Karpas-422 (cell line): Measurements from ENCODE around the gene RBFOX1. TPM values are rescaled to one million over a fixed set of nuclear protein-coding genes. Genes with fewer than 3 reads are reported as not detected.
"Not testable (repeated sequence)": the region's sequence is repeated elsewhere in the genome, so short reads cannot be mapped to it uniquely, and the experiment has no call there.

Experiments used
- DNase-seq: peaks from one replicate; pipeline ENCODE4 v3.0.0-alpha.2; 2015
- H2AFZ ChIP-seq: fragments of 200-600 bp; sonication (generic); 2 replicates; pipeline ENCODE4 v1.6.1; 2014; ENCODE audit warnings: antibody characterized with exemption, low read length, mixed read lengths
- H3K27ac ChIP-seq: fragments of 200-600 bp; sonication (generic); 2 replicates; pipeline ENCODE4 v1.5.1; 2014; ENCODE audit warnings: mild to moderate bottlenecking, low read length, moderate library complexity
- H3K27me3 ChIP-seq: fragments of 200-600 bp; sonication (generic); 2 replicates; pipeline ENCODE4 v1.6.1; 2014; ENCODE audit warnings: low read length, mixed read lengths
- H3K36me3 ChIP-seq: fragments of 200-600 bp; sonication (generic); 2 replicates; pipeline ENCODE4 v1.6.1; 2014; ENCODE audit warnings: low read length, mixed read lengths; ENCODE audit not compliant: insufficient read depth
- H3K4me1 ChIP-seq: fragments of 200-600 bp; sonication (generic); 2 replicates; pipeline ENCODE4 v1.6.1; 2014; ENCODE audit warnings: mild to moderate bottlenecking, low read length, mixed read lengths
- H3K4me2 ChIP-seq: fragments of 200-600 bp; sonication (generic); 2 replicates; pipeline ENCODE4 v1.6.1; 2014; ENCODE audit warnings: low read length, low read depth, mild to moderate bottlenecking; ENCODE audit not compliant: poor library complexity, severe bottlenecking
- H3K4me3 ChIP-seq: fragments of 200-600 bp; sonication (generic); 2 replicates; pipeline ENCODE4 v1.5.1; 2014; ENCODE audit warnings: mild to moderate bottlenecking, antibody characterized with exemption, low read length, mixed read lengths
- H3K79me2 ChIP-seq: fragments of 200-600 bp; sonication (generic); 2 replicates; pipeline ENCODE4 v1.6.1; 2014; ENCODE audit warnings: mild to moderate bottlenecking, low read length, mixed read lengths
- H3K9ac ChIP-seq: fragments of 200-600 bp; sonication (generic); 2 replicates; pipeline ENCODE4 v1.6.0; 2014; ENCODE audit warnings: low read length
- H3K9me2 ChIP-seq: fragments of 200-600 bp; sonication (generic), shearing (Covaris generic); replicated peaks from 2 replicates; pipeline ENCODE4 v1.6.0; 2014; ENCODE audit warnings: mild to moderate bottlenecking, low read length, moderate library complexity; ENCODE audit not compliant: insufficient read depth
- H3K9me3 ChIP-seq: fragments of 300-700, 200-600 bp; sonication (generic); 2 replicates; pipeline ENCODE4 v1.6.1; 2014; ENCODE audit warnings: low read length, mixed read lengths
- H4K20me1 ChIP-seq: fragments of 200-600 bp; sonication (generic); 2 replicates; pipeline ENCODE4 v1.6.1; 2014; ENCODE audit warnings: mild to moderate bottlenecking, antibody characterized with exemption, low read length, low read depth; ENCODE audit not compliant: insufficient read depth
- total RNA-seq: library from RNA; depleted of rRNA; stranded (reverse); fragments of >200 nt; shearing (Covaris generic); gene quantifications from 2 replicates; pipeline ENCODE4 v1.2.3, GENCODE V29; 2014; ENCODE audit warnings: low replicate concordance

The RBFOX1 gene
- total RNA-seq, 1 experiment from 2014 or later: 1.3 TPM

- H3K4me1 ChIP-seq, H3K79me2 ChIP-seq, H3K4me2 ChIP-seq, H3K9me2 ChIP-seq, DNase-seq, H3K36me3 ChIP-seq, H4K20me1 ChIP-seq, H3K9ac ChIP-seq, H3K4me3 ChIP-seq, H2AFZ ChIP-seq, H3K27ac ChIP-seq, H3K27me3 ChIP-seq: not testable (repeated sequence)
- H3K9me3 ChIP-seq: peaks cover 33% of the 10 kb centered on the region
Observed at GRCh38 chr16:7502591-7503157, 170.0 kb downstream of the RBFOX1 start.

- H2AFZ ChIP-seq: no peak overlapping the region
- no peaks in the 10 kb centered on the region for H4K20me1 ChIP-seq
- peaks cover 27% of the 10 kb centered on the region for H3K9me3 ChIP-seq
- H3K36me3 ChIP-seq: no peaks in the 10 kb centered on the region
- no peak overlapping the region for H3K4me2 ChIP-seq
- H3K9ac ChIP-seq: no peak overlapping the region
- no peaks in the 10 kb centered on the region for H3K79me2 ChIP-seq
- H3K27ac ChIP-seq: no peak overlapping the region
- no peaks in the 10 kb centered on the region for H3K4me1 ChIP-seq
- DNase-seq: no peak
- no peaks in the 10 kb centered on the region for H3K9me2 ChIP-seq
- H3K27me3 ChIP-seq: no peaks in the 10 kb centered on the region
- no peak overlapping the region for H3K4me3 ChIP-seq
Observed at GRCh38 chr16:7503666-7504065, 171.0 kb downstream of the RBFOX1 start.

- Histone ChIP-seq H3K9me2 (no peaks in the 10 kb centered on the region), H3K9me3 (peaks cover 23% of the 10 kb centered on the region), H3K9ac (no peak overlapping the region), H3K79me2 (no peaks in the 10 kb centered on the region), H3K4me1 (no peaks in the 10 kb centered on the region), H3K36me3 (no peaks in the 10 kb centered on the region), H3K27me3 (no peaks in the 10 kb centered on the region), H4K20me1 (no peaks in the 10 kb centered on the region), H3K4me2 (no peak overlapping the region), H3K27ac (no peak overlapping the region), H3K4me3 (no peak overlapping the region), H2AFZ (no peak overlapping the region)
- no peak for DNase-seq
Observed at GRCh38 chr16:7504844-7505243, 172.2 kb downstream of the RBFOX1 start.

- H3K9ac ChIP-seq: no peak overlapping the region
- H3K27me3 ChIP-seq: no peaks in the 10 kb centered on the region
- peaks cover 26% of the 10 kb centered on the region for H3K9me3 ChIP-seq
- no peak overlapping the region for H2AFZ ChIP-seq
- H4K20me1 ChIP-seq: no peaks in the 10 kb centered on the region
- H3K4me2 ChIP-seq: no peak overlapping the region
- H3K9me2 ChIP-seq: no peaks in the 10 kb centered on the region
- H3K4me3 ChIP-seq: no peak overlapping the region
- no peaks in the 10 kb centered on the region for H3K36me3 ChIP-seq
- no peak for DNase-seq
- H3K79me2 ChIP-seq: no peaks in the 10 kb centered on the region
- no peaks in the 10 kb centered on the region for H3K4me1 ChIP-seq
- H3K27ac ChIP-seq: no peak overlapping the region
Observed at GRCh38 chr16:7505495-7505894, 172.8 kb downstream of the RBFOX1 start.

- Histone ChIP-seq H3K9me3 (peaks cover 30% of the 10 kb centered on the region), H3K4me3 (no peak overlapping the region)
Observed at GRCh38 chr16:7506363-7506762, 173.7 kb downstream of the RBFOX1 start.

GRCh38 chr16:7508656-7509055 lies 176.0 kb downstream of the RBFOX1 start:
- H3K4me2 ChIP-seq: no peak overlapping the region
- no peak overlapping the region for H3K9ac ChIP-seq
- H3K27me3 ChIP-seq: no peaks in the 10 kb centered on the region
- H3K36me3 ChIP-seq: no peaks in the 10 kb centered on the region
- no peak overlapping the region for H3K4me3 ChIP-seq
- no peak overlapping the region for H2AFZ ChIP-seq
- no peak for DNase-seq
- H4K20me1 ChIP-seq: no peaks in the 10 kb centered on the region
- H3K9me2 ChIP-seq: no peaks in the 10 kb centered on the region
- H3K9me3 ChIP-seq: peaks cover 30% of the 10 kb centered on the region
- no peaks in the 10 kb centered on the region for H3K79me2 ChIP-seq
- H3K4me1 ChIP-seq: no peaks in the 10 kb centered on the region
- H3K27ac ChIP-seq: no peak overlapping the region

More at GRCh38 chr16:7506363-7506762, 173.7 kb downstream of the RBFOX1 start:
- Histone ChIP-seq H3K9me2 (no peaks in the 10 kb centered on the region), H3K79me2 (no peaks in the 10 kb centered on the region), H2AFZ (no peak overlapping the region), H3K36me3 (no peaks in the 10 kb centered on the region), H3K27ac (no peak overlapping the region), H3K27me3 (no peaks in the 10 kb centered on the region), H4K20me1 (no peaks in the 10 kb centered on the region), H3K4me1 (no peaks in the 10 kb centered on the region), H3K4me2 (no peak overlapping the region), H3K9ac (no peak overlapping the region)
- DNase-seq: no peak

GRCh38 chr16:7509963-7510601 lies 177.4 kb downstream of the RBFOX1 start:
- no peak for DNase-seq
- no peaks in the 10 kb centered on the region for H3K4me1 ChIP-seq
- no peaks in the 10 kb centered on the region for H4K20me1 ChIP-seq
- H2AFZ ChIP-seq: no peak overlapping the region
- no peak overlapping the region for H3K9ac ChIP-seq
- H3K9me3 ChIP-seq: peaks cover 33% of the 10 kb centered on the region
- H3K27me3 ChIP-seq: no peaks in the 10 kb centered on the region
- no peak overlapping the region for H3K4me2 ChIP-seq
- H3K4me3 ChIP-seq: no peak overlapping the region
- no peaks in the 10 kb centered on the region for H3K36me3 ChIP-seq
- no peak overlapping the region for H3K27ac ChIP-seq
- H3K79me2 ChIP-seq: no peaks in the 10 kb centered on the region
- H3K9me2 ChIP-seq: no peaks in the 10 kb centered on the region

- no peaks in the 10 kb centered on the region for H3K79me2 ChIP-seq
- no peaks in the 10 kb centered on the region for H3K27me3 ChIP-seq
- H2AFZ ChIP-seq: no peak overlapping the region
- H3K36me3 ChIP-seq: no peaks in the 10 kb centered on the region
- H4K20me1 ChIP-seq: no peaks in the 10 kb centered on the region
- no peaks in the 10 kb centered on the region for H3K4me1 ChIP-seq
- H3K9ac ChIP-seq: no peak overlapping the region
- H3K9me2 ChIP-seq: no peaks in the 10 kb centered on the region
- no peak overlapping the region for H3K27ac ChIP-seq
- no peak overlapping the region for H3K4me3 ChIP-seq
- no peak for DNase-seq
- no peak overlapping the region for H3K4me2 ChIP-seq
- H3K9me3 ChIP-seq: peaks cover 27% of the 10 kb centered on the region
Observed at GRCh38 chr16:7511549-7512260, 179.1 kb downstream of the RBFOX1 start.
